Measurements from ENCODE around the gene ST6GALNAC6. TPM values are rescaled to one million over a fixed set of nuclear protein-coding genes. Genes with fewer than 3 reads are reported as not detected.
A peak's percentile ranks its signal among the peaks of the same experiment; 100 is the strongest.

The ST6GALNAC6 gene
- total and polyA plus RNA-seq, 12 donors: 32.8 to 52.0 (median 42.5) TPM

- Histone ChIP-seq H3K27me3 (no peaks in the 10 kb centered on the region), H3K27ac (no peak overlapping the region), H3K4me3 (no peak overlapping the region), H3K9me3 (no peaks in the 10 kb centered on the region), H3K36me3 (peaks cover 0 to 74% (median 23%) of the 10 kb centered on the region in 9 donors), H3K4me1 (peaks cover 4 to 30% (median 22%) of the 10 kb centered on the region in 9 donors)
- ATAC-seq: no peak
- intact Hi-C loops (cut with DNase I): loop anchor here in 3 of 10 donors (5.0 to 10.0 kb wide), 3 partner anchors 107 to 127 kb away; partner anchors contain the start of genes CDK9 (in 1 of the 3) and FPGS (in 1 of the 3)
- no peak for TF ChIP-seq CTCF (IDR thresholded peaks at IDR 0.05)
- DNase-seq: no peak
- WGBS, 2 donors: 96 to 97% methylated on average over 31 of the region's 31 CpGs
Observed at GRCh38 chr9:127912296-127912695, 12.9 kb upstream of the ST6GALNAC6 start.

GRCh38 chr9:127910613-127911205, 11.3 kb upstream of the ST6GALNAC6 start:
- H3K9me3 ChIP-seq: no peaks in the 10 kb centered on the region
- peaks cover 0 to 74% (median 23%) of the 10 kb centered on the region in 9 donors for H3K36me3 ChIP-seq
- DNase-seq (no peak), ATAC-seq (no peak)
- peaks cover 5 to 32% (median 26%) of the 10 kb centered on the region in 9 donors for H3K4me1 ChIP-seq
- intact Hi-C loops (cut with DNase I): loop anchor here in 3 of 10 donors (5.0 to 10.0 kb wide), 3 partner anchors 106 to 126 kb away; partner anchors contain the start of genes CDK9 (in 1 of the 3) and FPGS (in 1 of the 3)
- WGBS, 2 donors: 74 to 78% methylated on average over 6 of the region's 6 CpGs
- H3K27me3 ChIP-seq: no peaks in the 10 kb centered on the region
- TF ChIP-seq CTCF (IDR thresholded peaks at IDR 0.05): peak in 1 of 9 donors; percentile 14
- no peak overlapping the region for H3K4me3 ChIP-seq
- no peak overlapping the region for H3K27ac ChIP-seq

GRCh38 chr9:127909839-127910273, 10.5 kb upstream of the ST6GALNAC6 start:
- no peak for TF ChIP-seq CTCF (IDR thresholded peaks at IDR 0.05)
- Histone ChIP-seq H3K4me1 (peaks cover 6 to 32% (median 26%) of the 10 kb centered on the region in 9 donors), H3K27ac (no peak overlapping the region), H3K9me3 (no peaks in the 10 kb centered on the region), H3K36me3 (peaks cover 0 to 70% (median 23%) of the 10 kb centered on the region in 9 donors), H3K4me3 (no peak overlapping the region), H3K27me3 (no peaks in the 10 kb centered on the region)
- WGBS, 2 donors: 89 to 94% methylated on average over 17 of the region's 17 CpGs
- intact Hi-C loops (cut with DNase I): loop anchor here in 3 of 10 donors (5.0 to 10.0 kb wide), 3 partner anchors 105 to 125 kb away; partner anchors contain the start of genes CDK9 (in 1 of the 3) and FPGS (in 1 of the 3)
- DNase-seq (no peak), ATAC-seq (no peak)

GRCh38 chr9:127908660-127908926, 9.2 kb upstream of the ST6GALNAC6 start:
- H3K4me3 ChIP-seq: no peak overlapping the region
- no peak for TF ChIP-seq CTCF (IDR thresholded peaks at IDR 0.05)
- intact Hi-C loops (cut with DNase I): no loop called here
- no peaks in the 10 kb centered on the region for H3K9me3 ChIP-seq
- no peak for DNase-seq
- ATAC-seq: no peak
- H3K27me3 ChIP-seq: no peaks in the 10 kb centered on the region
- peaks cover 18 to 44% (median 37%) of the 10 kb centered on the region in 9 donors for H3K4me1 ChIP-seq
- peaks cover 0 to 60% (median 23%) of the 10 kb centered on the region in 9 donors for H3K36me3 ChIP-seq
- H3K27ac ChIP-seq: no peak overlapping the region
- WGBS, 2 donors: 95 to 96% methylated on average over 10 of the region's 10 CpGs
